GM12865 (cell line): ENCODE results near the gene PTTG1IP2.

Experiments
- DNase-seq: peaks from one replicate; pipeline ENCODE4 v3.0.0; 2010; ENCODE audit warnings: low read depth
- H3K4me3 ChIP-seq: 2 replicates; pipeline ENCODE4 v1.5.1; 2011; ENCODE audit warnings: mild to moderate bottlenecking, low read depth, low read length, control low read depth
- CTCF ChIP-seq: IDR thresholded peaks from 2 replicates; pipeline ENCODE4 v1.5.1; 2011; ENCODE audit warnings: low read length, control low read depth, low read depth, inconsistent platforms; ENCODE audit not compliant: insufficient read depth; ENCODE audit errors: missing control alignments

The PTTG1IP2 gene

GRCh38 chr7:90520484-90520883 lies 51.0 kb downstream of the PTTG1IP2 start:
- no peak for DNase-seq
- no peak overlapping the region for H3K4me3 ChIP-seq
- peak; percentile 42 for TF ChIP-seq CTCF

GRCh38 chr7:90530263-90530662 lies 60.8 kb downstream of the PTTG1IP2 start:
- H3K4me3 ChIP-seq: no peak overlapping the region
- no peak for TF ChIP-seq CTCF
- DNase-seq: no peak

GRCh38 chr7:90532231-90532929 lies 62.9 kb downstream of the PTTG1IP2 start:
- no peak overlapping the region for H3K4me3 ChIP-seq
- TF ChIP-seq CTCF: no peak
- DNase-seq: peak; percentile 17

GRCh38 chr7:90536449-90536848 lies 67.0 kb downstream of the PTTG1IP2 start:
- no peak for DNase-seq
- no peak overlapping the region for H3K4me3 ChIP-seq
- no peak for TF ChIP-seq CTCF

GRCh38 chr7:90538405-90538804 lies 69.0 kb downstream of the PTTG1IP2 start:
- H3K4me3 ChIP-seq: no peak overlapping the region
- no peak for DNase-seq
- no peak for TF ChIP-seq CTCF

- H3K4me3 ChIP-seq: no peak overlapping the region
- no peak for DNase-seq
- no peak for TF ChIP-seq CTCF
Measured at GRCh38 chr7:90540406-90540805, 71.0 kb downstream of the PTTG1IP2 start.

GRCh38 chr7:90551036-90551435 lies 81.6 kb downstream of the PTTG1IP2 start:
- no peak for TF ChIP-seq CTCF
- no peak for DNase-seq
- H3K4me3 ChIP-seq: no peak overlapping the region
